ENCODE measurements around the gene RAB20. TPM values are rescaled to one million over a fixed set of nuclear protein-coding genes. Genes with fewer than 3 reads are reported as not detected.

The RAB20 gene
- polyA plus RNA-seq, 1 experiment = 2.2 TPM

DNA sequence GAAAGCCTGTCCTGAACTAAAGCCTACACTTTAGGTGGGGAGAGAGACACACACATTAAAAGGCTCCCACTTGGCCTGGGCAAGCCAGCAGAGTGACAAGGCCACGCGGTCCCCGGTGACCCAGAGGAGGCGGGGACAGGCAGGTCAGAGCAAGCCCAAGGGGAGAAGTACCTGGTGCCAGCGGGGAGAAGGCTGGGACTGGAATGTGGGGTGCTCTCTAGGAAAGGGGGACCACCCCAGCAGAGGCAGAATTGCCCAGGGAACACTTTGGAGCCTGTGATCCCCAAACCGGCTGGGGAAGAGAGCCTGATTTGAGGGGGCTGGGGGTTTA lies 82.3 kb downstream of the RAB20 start:
- H3K27ac ChIP-seq (ENCODE audit: low read depth, low read length) = no peak overlapping the region
- POLR2A ChIA-PET = no interaction called here
- no peak overlapping the region for H3K4me3 ChIP-seq (ENCODE audit: low read depth, low read length)
- TF ChIP-seq, protein P1, sequence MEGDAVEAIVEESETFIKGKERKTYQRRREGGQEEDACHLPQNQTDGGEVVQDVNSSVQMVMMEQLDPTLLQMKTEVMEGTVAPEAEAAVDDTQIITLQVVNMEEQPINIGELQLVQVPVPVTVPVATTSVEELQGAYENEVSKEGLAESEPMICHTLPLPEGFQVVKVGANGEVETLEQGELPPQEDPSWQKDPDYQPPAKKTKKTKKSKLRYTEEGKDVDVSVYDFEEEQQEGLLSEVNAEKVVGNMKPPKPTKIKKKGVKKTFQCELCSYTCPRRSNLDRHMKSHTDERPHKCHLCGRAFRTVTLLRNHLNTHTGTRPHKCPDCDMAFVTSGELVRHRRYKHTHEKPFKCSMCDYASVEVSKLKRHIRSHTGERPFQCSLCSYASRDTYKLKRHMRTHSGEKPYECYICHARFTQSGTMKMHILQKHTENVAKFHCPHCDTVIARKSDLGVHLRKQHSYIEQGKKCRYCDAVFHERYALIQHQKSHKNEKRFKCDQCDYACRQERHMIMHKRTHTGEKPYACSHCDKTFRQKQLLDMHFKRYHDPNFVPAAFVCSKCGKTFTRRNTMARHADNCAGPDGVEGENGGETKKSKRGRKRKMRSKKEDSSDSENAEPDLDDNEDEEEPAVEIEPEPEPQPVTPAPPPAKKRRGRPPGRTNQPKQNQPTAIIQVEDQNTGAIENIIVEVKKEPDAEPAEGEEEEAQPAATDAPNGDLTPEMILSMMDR (IDR thresholded peaks at IDR 0.05; ENCODE audit: low read depth, low read length) = no peak
- no peaks in the 10 kb centered on the region for H3K9me3 ChIP-seq (ENCODE audit: control insufficient read depth, insufficient read depth, low read length)
- no peak for DNase-seq (ENCODE audit: low read depth, low spot score)
- no peaks in the 10 kb centered on the region for H3K27me3 ChIP-seq (ENCODE audit: control insufficient read depth, insufficient read depth, low read length)
- CTCF ChIA-PET = interaction anchor here (1.5 kb wide), 1 partner anchor 23 kb away, joined by 4 read pairs; no protein-coding TSS in a partner anchor

- H3K4me3 ChIP-seq (ENCODE audit: low read depth, low read length) = no peak overlapping the region
- CTCF ChIA-PET = interaction anchor here (1.5 kb wide), 1 partner anchor 23 kb away, joined by 4 read pairs; no protein-coding TSS in a partner anchor
- H3K27ac ChIP-seq (ENCODE audit: low read depth, low read length) = no peak overlapping the region
- POLR2A ChIA-PET = no interaction called here
- H3K27me3 ChIP-seq (ENCODE audit: control insufficient read depth, insufficient read depth, low read length) = no peaks in the 10 kb centered on the region
- DNase-seq (ENCODE audit: low read depth, low spot score) = no peak
- no peaks in the 10 kb centered on the region for H3K9me3 ChIP-seq (ENCODE audit: control insufficient read depth, insufficient read depth, low read length)
- TF ChIP-seq, protein P1 (IDR thresholded peaks at IDR 0.05; ENCODE audit: low read depth, low read length) = no peak
These were observed 82.9 kb downstream of the RAB20 start for GRCh38 chr13:110478405-110479214.

DNA sequence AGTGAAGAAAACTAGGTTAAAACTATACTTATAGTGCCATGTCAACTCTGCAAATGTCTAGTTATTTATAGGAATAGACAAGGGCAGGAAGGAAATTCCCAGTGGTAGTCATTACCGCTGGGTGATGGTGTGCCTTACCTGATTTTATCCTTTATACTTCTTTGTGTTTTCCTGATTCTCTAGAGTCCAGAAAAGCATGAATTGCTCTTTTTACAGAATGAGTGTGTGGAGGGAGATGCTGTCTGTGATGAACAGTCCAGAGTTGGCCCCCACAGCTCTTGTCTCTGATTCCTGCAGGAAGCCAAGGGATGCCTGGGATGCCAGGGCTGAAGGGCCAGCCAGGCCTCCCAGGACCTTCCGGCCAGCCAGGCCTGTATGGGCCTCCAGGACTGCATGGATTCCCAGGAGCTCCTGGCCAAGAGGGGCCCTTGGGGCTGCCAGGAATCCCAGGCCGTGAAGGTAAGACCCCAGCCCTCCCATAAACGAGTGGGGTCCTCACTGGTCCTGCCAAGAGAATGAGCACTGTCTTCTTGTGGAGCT lies 83.7 kb downstream of the RAB20 start:
- TF ChIP-seq, protein P1 (IDR thresholded peaks at IDR 0.05; ENCODE audit: low read depth, low read length) = no peak
- H3K27me3 ChIP-seq (ENCODE audit: control insufficient read depth, insufficient read depth, low read length) = no peaks in the 10 kb centered on the region
- no peak overlapping the region for H3K4me3 ChIP-seq (ENCODE audit: low read depth, low read length)
- ChIA-PET CTCF (interaction anchor here (1.5 kb wide), 1 partner anchor 22 kb away, joined by 4 read pairs; no protein-coding TSS in a partner anchor), POLR2A (no interaction called here)
- no peak for DNase-seq (ENCODE audit: low read depth, low spot score)
- no peaks in the 10 kb centered on the region for H3K9me3 ChIP-seq (ENCODE audit: control insufficient read depth, insufficient read depth, low read length)
- H3K27ac ChIP-seq (ENCODE audit: low read depth, low read length) = no peak overlapping the region

GRCh38 chr13:110476220-110476617 lies 85.3 kb downstream of the RAB20 start:
- Histone ChIP-seq H3K9me3 (ENCODE audit: control insufficient read depth, insufficient read depth, low read length) (no peaks in the 10 kb centered on the region), H3K27me3 (ENCODE audit: control insufficient read depth, insufficient read depth, low read length) (no peaks in the 10 kb centered on the region), H3K4me3 (ENCODE audit: low read depth, low read length) (no peak overlapping the region), H3K27ac (ENCODE audit: low read depth, low read length) (no peak overlapping the region)
- TF ChIP-seq, protein P1 (IDR thresholded peaks at IDR 0.05; ENCODE audit: low read depth, low read length) = no peak
- CTCF ChIA-PET = no interaction called here
- POLR2A ChIA-PET = no interaction called here
- DNase-seq (ENCODE audit: low read depth, low spot score) = no peak

- TF ChIP-seq, protein P1 (IDR thresholded peaks at IDR 0.05; ENCODE audit: low read depth, low read length) = no peak
- Histone ChIP-seq H3K27ac (ENCODE audit: low read depth, low read length) (no peak overlapping the region), H3K27me3 (ENCODE audit: control insufficient read depth, insufficient read depth, low read length) (no peaks in the 10 kb centered on the region), H3K4me3 (ENCODE audit: low read depth, low read length) (no peak overlapping the region), H3K9me3 (ENCODE audit: control insufficient read depth, insufficient read depth, low read length) (no peaks in the 10 kb centered on the region)
- CTCF ChIA-PET = interaction anchor here (1.1 kb wide), 1 partner anchor 20 kb away, joined by 3 read pairs; no protein-coding TSS in a partner anchor
- DNase-seq (ENCODE audit: low read depth, low spot score) = no peak
- POLR2A ChIA-PET = no interaction called here
These were observed 85.8 kb downstream of the RAB20 start for GRCh38 chr13:110475550-110476219.
